ENCODE measurements around the gene SCAMP2. TPM values are rescaled to one million over a fixed set of nuclear protein-coding genes. Genes with fewer than 3 reads are reported as not detected.
A peak's percentile ranks its signal among the peaks of the same experiment; 100 is the strongest.

SCAMP2 gene
- total RNA-seq, 1 experiment from 2014 or later = 97.4 TPM

DNA sequence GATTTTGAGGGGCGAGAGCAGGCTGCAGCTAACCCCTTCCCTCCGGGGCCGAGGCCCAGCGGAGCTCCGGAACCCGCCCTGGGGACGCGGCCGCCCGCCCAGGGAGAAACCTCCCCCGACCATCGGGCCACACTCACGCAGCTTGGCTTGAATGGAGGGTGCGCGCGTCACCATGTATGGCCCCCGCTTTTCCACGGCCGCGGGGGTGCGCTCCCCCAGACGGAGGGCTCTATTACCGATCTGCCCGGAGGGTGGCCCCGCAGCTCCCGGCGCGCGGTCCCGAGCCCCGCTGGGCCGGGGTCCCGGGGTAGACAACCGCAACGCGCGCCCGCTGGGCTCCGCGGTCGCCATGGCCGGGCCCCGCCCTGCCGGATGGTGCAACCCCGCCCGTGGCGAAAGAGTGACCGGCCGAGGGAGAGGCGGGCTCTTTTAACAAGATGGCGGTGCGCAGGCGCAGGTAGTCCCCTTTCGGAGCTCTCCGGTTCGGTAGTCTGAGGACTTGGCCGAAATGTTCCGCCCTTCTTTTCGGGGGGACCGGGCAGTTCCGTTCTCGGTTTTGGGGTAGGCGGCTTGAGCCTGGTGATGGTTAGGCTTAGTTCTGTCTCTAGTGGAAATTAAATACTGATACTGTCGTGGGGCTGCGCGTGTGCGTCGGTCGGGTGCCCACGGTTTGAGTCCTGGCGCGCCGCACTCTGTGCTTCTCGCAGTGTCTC lies 33.4 kb upstream of the SCAMP2 start, which contains the start of gene FAM219B:
Gene FAM219B (minus strand): TSS at position 402 of the 713 bp plus-strand sequence. CDS start 51 bp downstream, at position 351.
- H3K4me1 ChIP-seq = peaks cover 4% of the 10 kb centered on the region; the same call in 1 of the 2 replicates
- Mint-ChIP-seq H3K9me3 (ENCODE audit: unreplicated experiment) (no peaks in the 10 kb centered on the region), H3K36me3 (ENCODE audit: insufficient read depth, unreplicated experiment) (peaks cover 57% of the 10 kb centered on the region), H3K4me3 (ENCODE audit: unreplicated experiment) (peak within 1 kb of the TSS; percentile 99), H3K27ac (ENCODE audit: unreplicated experiment) (peak within 1 kb of the TSS; percentile 97), H3K4me1 (ENCODE audit: low read depth, unreplicated experiment) (no peaks in the 10 kb centered on the region), H3K27me3 (ENCODE audit: insufficient read depth, unreplicated experiment) (no peaks in the 10 kb centered on the region)
- H3K9me3 ChIP-seq = no peaks in the 10 kb centered on the region
- H3K27me3 ChIP-seq (replicated peaks; ENCODE audit: control insufficient read depth, insufficient read depth, low read length) = no peaks in the 10 kb centered on the region
- intact Hi-C loops (cut with micrococcal nuclease; ENCODE audit: unreplicated experiment) = loop anchor here (2.0 to 5.0 kb wide), 3 partner anchors 34 to 64 kb away; partner anchors contain the start of genes SCAMP2 and ULK3
- ChIA-PET POLR2A (interaction anchor here (0.5 to 2.0 kb wide), 9 partner anchors 8 to 123 kb away, joined by 3 to 12 read pairs (median 5); partner anchors contain the start of genes COX5A, MPI, RPP25 and ULK3), CTCF (interaction anchor here (0.6 to 2.3 kb wide), 6 partner anchors 28 to 137 kb away, joined by 3 to 8 read pairs (median 5); partner anchors contain the start of gene RPP25)
- peak; percentile 88 to 93 for DNase-seq
- H3K36me3 ChIP-seq (ENCODE audit: control insufficient read depth, insufficient read depth, low read length) = peaks cover 5% of the 10 kb centered on the region
- H3K4me3 ChIP-seq (ENCODE audit: low read depth, low read length) = peak within 1 kb of the TSS; percentile 79
- no TSS peak for BruUV-seq (replicated peaks)
- TF ChIP-seq CTCF (IDR thresholded peaks at IDR 0.05; ENCODE audit: insufficient read depth in 1 of 2, low read depth in 1 of 2, low read length in 1 of 2, severe bottlenecking in 1 of 2, unreplicated experiment in 1 of 2) = no peak

DNA sequence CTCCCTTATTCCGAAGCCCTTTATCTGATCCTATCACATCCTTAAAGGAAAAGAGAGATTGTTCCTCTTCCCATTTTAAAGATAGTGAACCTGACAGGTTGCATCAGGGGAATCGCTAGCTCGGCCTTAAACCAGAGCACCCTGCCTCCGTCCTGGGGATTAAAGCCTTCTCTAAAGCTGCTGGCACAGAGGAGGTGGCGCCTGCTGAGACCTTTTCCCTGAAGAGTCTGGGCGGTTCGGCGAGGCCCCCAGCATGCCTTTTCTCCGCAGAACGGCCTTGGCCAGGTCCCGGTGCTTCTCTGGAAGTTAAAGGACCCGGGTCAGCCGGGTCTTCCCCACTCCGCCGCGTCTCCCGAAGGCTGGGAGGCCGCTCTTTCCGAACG lies 32.9 kb upstream of the SCAMP2 start:
- CTCF ChIA-PET = interaction anchor here (0.6 to 2.3 kb wide), 6 partner anchors 28 to 137 kb away, joined by 3 to 8 read pairs (median 5); partner anchors contain the start of gene RPP25
- peak in 1 of 2 experiments; percentile 52 for DNase-seq
- H3K9me3 Mint-ChIP-seq (ENCODE audit: unreplicated experiment) = no peaks in the 10 kb centered on the region

More for the DNA sequence above, 32.9 kb upstream of the SCAMP2 start:
- BruUV-seq (replicated peaks) = no TSS peak
- peaks cover 5% of the 10 kb centered on the region for H3K36me3 ChIP-seq (ENCODE audit: control insufficient read depth, insufficient read depth, low read length)
- H3K27me3 Mint-ChIP-seq (ENCODE audit: insufficient read depth, unreplicated experiment) = no peaks in the 10 kb centered on the region
- H3K4me3 ChIP-seq (ENCODE audit: low read depth, low read length) = peak overlapping the region; percentile 79
- H3K27me3 ChIP-seq (replicated peaks; ENCODE audit: control insufficient read depth, insufficient read depth, low read length) = no peaks in the 10 kb centered on the region
- TF ChIP-seq CTCF (IDR thresholded peaks at IDR 0.05; ENCODE audit: insufficient read depth in 1 of 2, low read depth in 1 of 2, low read length in 1 of 2, severe bottlenecking in 1 of 2, unreplicated experiment in 1 of 2) = no peak
- H3K4me1 ChIP-seq = peaks cover 4% of the 10 kb centered on the region; the same call in 1 of the 2 replicates
- intact Hi-C loops (cut with micrococcal nuclease; ENCODE audit: unreplicated experiment) = loop anchor here (2.0 to 5.0 kb wide), 3 partner anchors 34 to 63 kb away; partner anchors contain the start of genes SCAMP2 and ULK3
- H3K9me3 ChIP-seq = no peaks in the 10 kb centered on the region
- peaks cover 59% of the 10 kb centered on the region for H3K36me3 Mint-ChIP-seq (ENCODE audit: insufficient read depth, unreplicated experiment)
- H3K4me3 Mint-ChIP-seq (ENCODE audit: unreplicated experiment) = peak overlapping the region; percentile 99
- peak overlapping the region; percentile 84 for H3K27ac Mint-ChIP-seq (ENCODE audit: unreplicated experiment)
- POLR2A ChIA-PET = interaction anchor here (1.0 to 2.0 kb wide), 8 partner anchors 9 to 64 kb away, joined by 3 to 12 read pairs (median 5); partner anchors contain the start of genes COX5A, MPI, RPP25 and ULK3
- no peaks in the 10 kb centered on the region for H3K4me1 Mint-ChIP-seq (ENCODE audit: low read depth, unreplicated experiment)
